Vagina (tissue), 2 donors: Measurements from ENCODE around the gene C20orf96. TPM values are rescaled to one million over a fixed set of nuclear protein-coding genes. Genes with fewer than 3 reads are reported as not detected.

Experiments
- DNase-seq, 2 donors: peaks; one replicate each; pipeline ENCODE4 v3.0.0-alpha.2; 2017; ENCODE audit errors: extremely low spot score in 2 of 2
- H3K27ac ChIP-seq: fragments of 200-600 bp; sonication (generic); one replicate; pipeline ENCODE4 v1.5.1; 2019
- H3K27me3 ChIP-seq: fragments of 200-600 bp; sonication (generic); one replicate; pipeline ENCODE4 v1.5.1; 2019
- H3K36me3 ChIP-seq, 2 donors: fragments of 200-600 bp; sonication (generic); one replicate each; pipeline ENCODE4 v1.5.1; 2017 to 2019
- H3K4me1 ChIP-seq: fragments of 200-600 bp; sonication (generic); one replicate; pipeline ENCODE4 v1.5.1; 2019
- H3K4me3 ChIP-seq, 2 donors: fragments of 200-600 bp; sonication (generic); 1 replicate in 1 of 2; 2 replicates in 1 of 2; pipeline ENCODE4 v1.5.1; 2016 to 2019
- H3K9me3 ChIP-seq: fragments of 200-600 bp; sonication (generic); one replicate; pipeline ENCODE4 v1.5.1; 2019
- POLR2A ChIP-seq, 2 donors: fragments of 450-650 bp; IDR thresholded peaks; one replicate each; pipeline ENCODE4 v1.6.1; 2017; ENCODE audit warnings: antibody characterized with exemption in 2 of 2, mild to moderate bottlenecking in 2 of 2, moderate library complexity in 2 of 2
- POLR2AphosphoS5 ChIP-seq, 2 donors: sonication (generic); formaldehyde crosslinking; IDR thresholded peaks; one replicate each; pipeline ENCODE4 v1.9.0; 2017; ENCODE audit warnings: antibody characterized with exemption in 2 of 2, mild to moderate bottlenecking in 2 of 2, low read depth in 1 of 2; ENCODE audit not compliant: insufficient read depth in 1 of 2
- intact Hi-C: fragments of 100-400 bp; cut with DNase I; formaldehyde crosslinking; loops from one replicate; pipeline ENCODE4 v1.15.1; 2023
- total RNA-seq: library from RNA; depleted of rRNA; stranded (reverse); fragments of >200 nt; gene quantifications from one replicate; pipeline ENCODE4 v1.2.3, GENCODE V29; 2016
- TF ChIP-seq, protein P1 (sequence below), 3 experiments: fragments of 450-650 bp in 2 of 3; fragments of 200-600 bp in 1 of 3; sonication (generic) in 1 of 3; IDR thresholded peaks; one replicate each; pipeline ENCODE4 v1.5.1; 2017 to 2019; ENCODE audit warnings: antibody characterized with exemption in 3 of 3, mild to moderate bottlenecking in 2 of 3, moderate library complexity in 2 of 3

The C20orf96 gene
- total RNA-seq, 1 donor from 2014 or later: 2.7 TPM

DNA sequence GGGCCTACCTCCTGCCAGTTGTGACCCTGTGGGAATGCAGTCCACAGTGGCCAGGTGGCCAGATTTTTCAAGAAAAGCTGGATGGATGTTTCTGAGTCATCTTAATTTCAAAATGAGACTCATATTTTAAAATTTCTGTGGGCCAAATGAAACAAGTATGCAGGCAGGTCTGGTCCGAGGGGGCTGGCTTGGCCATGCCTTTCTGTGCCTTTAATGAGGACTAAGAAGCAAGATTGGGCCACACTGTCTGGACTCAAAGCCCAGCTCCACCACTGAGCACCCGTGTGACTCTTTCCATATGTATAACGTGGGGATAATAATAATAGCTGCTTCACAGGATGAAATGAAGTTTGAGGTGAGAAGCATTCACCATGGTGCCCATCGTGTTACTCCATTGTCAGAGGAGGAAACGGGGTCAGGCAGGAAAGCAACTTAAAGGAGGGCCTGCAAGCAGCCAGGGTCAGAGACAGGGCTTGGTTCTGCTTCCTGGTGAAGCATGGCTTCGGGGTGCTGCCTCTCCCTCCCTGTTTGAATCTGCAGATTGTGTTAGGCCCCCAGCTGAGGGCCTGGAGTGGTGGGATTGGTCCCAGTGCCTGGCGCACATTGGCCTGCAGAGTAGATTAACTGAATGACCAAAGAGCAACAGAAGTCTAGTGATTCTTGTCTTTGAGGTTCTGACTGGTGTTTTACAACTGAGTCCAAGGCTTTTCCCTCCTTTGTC lies 38.6 kb upstream of the C20orf96 start:
- Histone ChIP-seq H3K27me3 (no peaks in the 10 kb centered on the region), H3K36me3 (no peaks in the 10 kb centered on the region), H3K4me1 (peaks cover 52% of the 10 kb centered on the region), H3K27ac (peak overlapping the region; percentile 96), H3K9me3 (no peaks in the 10 kb centered on the region), H3K4me3 (no peak overlapping the region)
- DNase-seq: no peak
- TF ChIP-seq, protein P1, sequence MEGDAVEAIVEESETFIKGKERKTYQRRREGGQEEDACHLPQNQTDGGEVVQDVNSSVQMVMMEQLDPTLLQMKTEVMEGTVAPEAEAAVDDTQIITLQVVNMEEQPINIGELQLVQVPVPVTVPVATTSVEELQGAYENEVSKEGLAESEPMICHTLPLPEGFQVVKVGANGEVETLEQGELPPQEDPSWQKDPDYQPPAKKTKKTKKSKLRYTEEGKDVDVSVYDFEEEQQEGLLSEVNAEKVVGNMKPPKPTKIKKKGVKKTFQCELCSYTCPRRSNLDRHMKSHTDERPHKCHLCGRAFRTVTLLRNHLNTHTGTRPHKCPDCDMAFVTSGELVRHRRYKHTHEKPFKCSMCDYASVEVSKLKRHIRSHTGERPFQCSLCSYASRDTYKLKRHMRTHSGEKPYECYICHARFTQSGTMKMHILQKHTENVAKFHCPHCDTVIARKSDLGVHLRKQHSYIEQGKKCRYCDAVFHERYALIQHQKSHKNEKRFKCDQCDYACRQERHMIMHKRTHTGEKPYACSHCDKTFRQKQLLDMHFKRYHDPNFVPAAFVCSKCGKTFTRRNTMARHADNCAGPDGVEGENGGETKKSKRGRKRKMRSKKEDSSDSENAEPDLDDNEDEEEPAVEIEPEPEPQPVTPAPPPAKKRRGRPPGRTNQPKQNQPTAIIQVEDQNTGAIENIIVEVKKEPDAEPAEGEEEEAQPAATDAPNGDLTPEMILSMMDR (IDR thresholded peaks at IDR 0.05): no peak
- TF ChIP-seq POLR2A (IDR thresholded peaks at IDR 0.05) (no peak), POLR2AphosphoS5 (IDR thresholded peaks at IDR 0.05; ENCODE audit: insufficient read depth in 1 of 2, low read depth in 1 of 2) (no peak)
- intact Hi-C loops: loop anchor here (10.0 kb wide), 1 partner anchor 54 kb away; no protein-coding TSS in a partner anchor

DNA sequence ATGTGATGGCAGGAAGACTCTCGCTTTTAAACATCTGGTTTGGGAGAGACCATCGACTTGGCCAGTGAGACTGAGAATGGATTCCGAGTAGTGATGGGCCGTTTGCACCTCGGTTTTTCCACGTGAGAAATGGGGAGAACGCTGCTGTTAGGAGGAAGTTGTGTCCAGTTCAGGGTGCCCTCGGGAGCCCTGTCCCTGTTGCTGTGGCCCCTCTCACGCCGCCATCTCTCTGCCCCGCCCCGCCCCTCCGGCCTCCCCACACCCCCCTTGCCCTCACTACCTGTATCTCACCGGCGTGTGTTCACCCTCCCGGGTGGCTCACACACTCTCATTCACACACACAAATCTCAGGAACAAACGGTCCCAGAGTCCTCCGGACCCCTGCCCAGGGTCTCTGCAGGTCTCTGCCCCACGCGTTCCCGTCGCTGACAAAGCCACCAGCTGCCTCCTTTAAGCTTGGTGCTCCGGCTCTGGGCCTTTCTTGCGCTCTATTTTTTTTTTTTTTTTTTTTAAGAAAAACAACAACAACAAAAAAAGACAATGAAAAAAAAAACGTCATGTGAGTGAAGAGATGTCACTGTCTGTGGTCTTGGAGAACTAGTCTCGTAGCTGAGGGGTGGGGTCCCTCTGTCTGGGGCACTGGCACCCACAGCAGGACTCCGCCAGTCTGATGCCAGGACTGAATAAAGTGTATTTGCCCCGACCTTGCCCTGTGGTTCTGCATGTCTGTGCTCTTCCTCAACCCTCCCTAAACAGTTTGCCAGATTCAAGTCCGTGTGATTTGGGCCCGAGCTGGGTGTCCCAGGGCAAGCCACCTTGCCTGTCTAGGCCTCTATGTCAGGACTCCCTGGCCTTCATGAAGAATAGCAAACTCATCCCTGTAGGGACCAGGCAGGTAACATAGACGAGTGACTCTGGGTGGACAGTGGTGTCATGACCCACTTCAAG lies 37.8 kb upstream of the C20orf96 start:
- H3K36me3 ChIP-seq: no peaks in the 10 kb centered on the region
- TF ChIP-seq POLR2A (IDR thresholded peaks at IDR 0.05) (no peak), POLR2AphosphoS5 (IDR thresholded peaks at IDR 0.05; ENCODE audit: insufficient read depth in 1 of 2, low read depth in 1 of 2) (no peak)
- TF ChIP-seq, protein P1 (IDR thresholded peaks at IDR 0.05): no peak
- no peaks in the 10 kb centered on the region for H3K27me3 ChIP-seq
- DNase-seq: no peak
- H3K4me1 ChIP-seq: peaks cover 60% of the 10 kb centered on the region
- H3K27ac ChIP-seq: peak overlapping the region; percentile 96
- H3K4me3 ChIP-seq: peak overlapping the region; percentile 69 to 97
- no peaks in the 10 kb centered on the region for H3K9me3 ChIP-seq
- intact Hi-C loops: loop anchor here (10.0 kb wide), 1 partner anchor 54 kb away; no protein-coding TSS in a partner anchor

DNA sequence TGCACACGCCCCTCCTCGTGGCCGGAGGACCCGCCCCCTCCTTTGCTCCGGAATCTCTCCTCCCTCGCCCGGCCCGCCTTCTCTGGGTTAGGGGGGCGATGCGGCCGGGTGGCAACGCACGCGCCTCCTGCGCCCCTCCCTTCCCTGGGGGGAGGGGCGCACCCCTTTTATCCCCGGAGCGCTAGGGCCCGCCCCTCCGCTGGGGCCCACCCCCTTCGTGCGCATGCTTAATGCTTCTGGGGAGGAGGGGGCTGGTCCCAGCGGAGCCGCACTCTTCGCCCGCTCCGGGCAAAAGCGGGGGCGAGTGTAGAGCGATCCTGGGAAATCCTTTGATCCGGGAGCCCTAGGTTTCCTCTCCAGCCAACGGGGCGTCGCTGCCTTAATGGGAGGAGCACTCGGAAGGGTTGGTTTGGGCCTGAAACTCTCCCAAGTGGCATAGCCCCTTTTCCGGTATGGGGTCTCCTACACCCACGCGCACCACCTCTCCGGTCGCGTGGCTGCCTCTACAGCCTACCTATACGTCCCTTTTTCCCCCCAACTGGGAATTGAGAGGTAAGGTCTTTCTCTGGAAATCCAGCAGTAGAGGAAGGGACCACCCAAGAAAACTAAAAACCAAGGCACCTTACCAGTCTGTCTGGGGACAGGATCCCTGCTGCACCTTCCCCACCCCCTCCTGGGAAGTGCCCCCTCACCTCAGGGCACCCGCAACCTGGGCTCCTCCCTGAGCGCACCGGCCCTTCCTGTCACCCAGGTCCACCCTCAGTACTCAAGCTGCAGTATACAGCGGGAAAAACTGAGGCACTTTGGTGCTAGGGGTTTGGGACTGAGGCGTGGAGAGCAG lies 36.9 kb upstream of the C20orf96 start:
- H3K27ac ChIP-seq: peak overlapping the region; percentile 96
- peak overlapping the region; percentile 69 to 97 for H3K4me3 ChIP-seq
- DNase-seq: no peak
- no peaks in the 10 kb centered on the region for H3K9me3 ChIP-seq
- TF ChIP-seq POLR2AphosphoS5 (IDR thresholded peaks at IDR 0.05; ENCODE audit: insufficient read depth in 1 of 2, low read depth in 1 of 2) (peak; percentile 80 to 86), POLR2A (IDR thresholded peaks at IDR 0.05) (peak in 1 of 2 donors; percentile 17)
- TF ChIP-seq, protein P1 (IDR thresholded peaks at IDR 0.05): no peak
- no peaks in the 10 kb centered on the region for H3K36me3 ChIP-seq
- intact Hi-C loops: loop anchor here (10.0 kb wide), 1 partner anchor 53 kb away; no protein-coding TSS in a partner anchor
- peaks cover 61% of the 10 kb centered on the region for H3K4me1 ChIP-seq
- H3K27me3 ChIP-seq: no peaks in the 10 kb centered on the region

DNA sequence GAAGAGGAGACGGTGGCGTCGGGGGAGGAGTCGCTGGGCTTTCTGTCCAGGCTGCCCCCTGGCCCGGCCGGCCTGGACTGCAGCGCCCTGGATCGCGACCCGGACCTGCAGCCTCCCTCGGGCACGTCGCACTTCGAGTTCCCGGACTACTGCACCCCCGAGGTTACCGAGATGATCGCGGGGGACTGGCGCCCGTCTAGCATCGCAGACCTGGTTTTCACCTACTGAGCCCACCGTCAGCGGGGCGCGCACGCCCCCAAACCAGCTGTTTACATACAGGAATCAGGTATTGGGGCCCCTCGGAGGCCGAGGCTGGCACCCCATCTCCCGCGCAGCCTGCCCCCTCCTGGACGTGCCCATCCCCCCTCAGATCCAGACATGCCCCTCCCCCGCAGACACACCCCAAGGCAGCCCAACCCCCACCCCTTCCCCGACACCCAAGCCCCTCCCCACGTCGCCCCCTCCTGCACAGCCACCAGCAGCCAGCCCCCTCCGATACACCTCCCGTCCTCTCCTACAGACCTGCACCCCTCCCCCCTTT lies 36.2 kb upstream of the C20orf96 start:
- Histone ChIP-seq H3K27me3 (no peaks in the 10 kb centered on the region), H3K27ac (peak overlapping the region; percentile 96), H3K36me3 (no peaks in the 10 kb centered on the region), H3K9me3 (no peaks in the 10 kb centered on the region), H3K4me1 (peaks cover 61% of the 10 kb centered on the region), H3K4me3 (peak overlapping the region; percentile 69 to 97)
- no peak for TF ChIP-seq POLR2AphosphoS5 (IDR thresholded peaks at IDR 0.05; ENCODE audit: insufficient read depth in 1 of 2, low read depth in 1 of 2)
- TF ChIP-seq POLR2A (IDR thresholded peaks at IDR 0.05): no peak
- TF ChIP-seq, protein P1 (IDR thresholded peaks at IDR 0.05): no peak
- DNase-seq: no peak
- intact Hi-C loops: loop anchor here (10.0 kb wide), 1 partner anchor 52 kb away; no protein-coding TSS in a partner anchor
